ENCODE data around the gene PIP4K2C.

GRCh38 chr12:57627501-57628279, 36.7 kb downstream of the PIP4K2C start:
- peak in 2 of 4 donors; percentile 6 to 11 for TF ChIP-seq CTCF (IDR thresholded peaks at IDR 0.05)
- TF ChIP-seq POLR2A (IDR thresholded peaks at IDR 0.05): no peak

All from right lobe of liver (tissue), 4 donors.